HCT116 (cell line): Measurements from ENCODE around the gene LRRC3. TPM values are rescaled to one million over a fixed set of nuclear protein-coding genes. Genes with fewer than 3 reads are reported as not detected.

Experiments used
- ATAC-seq: fragments of 200-7000 bp; cut with Tn5 transposase; 2 replicates; pipeline ENCODE4 v1.9.1; 2020; ENCODE audit warnings: mild to moderate bottlenecking, moderate library complexity
- BruUV-seq: library from RNA; stranded (reverse); fragments of 400-500 nt; replicated peaks from 2 replicates; lab custom pipeline; 2021; lab: Mats Ljungman, UMichigan
- CTCF ChIA-PET: fragments of 300-600 bp; sonication (Branson Sonifier 250); formaldehyde crosslinking; loops from one replicate; lab custom pipeline; 2021; ENCODE audit warnings: antibody characterized with exemption; lab: Charles Lee
- POLR2A ChIA-PET: fragments of 300-600, 350-600 bp; sonication (Branson Sonifier 250); formaldehyde crosslinking; loops from one replicate; lab custom pipeline; 2021; ENCODE audit warnings: antibody characterized with exemption; lab: Charles Lee
- RAD21 ChIA-PET, 2 experiments: fragments of 300-600 bp; sonication (Branson Sonifier 250); formaldehyde crosslinking; loops; one replicate each; lab custom pipeline; 2023; ENCODE audit warnings: low total read pairs in 2 of 2; ENCODE audit not compliant: uncharacterized antibody in 2 of 2, unreplicated experiment in 2 of 2, low non-redundant PET in 1 of 2; lab: Charles Lee
- DNase-seq: peaks from one replicate; pipeline ENCODE4 v3.0.0-alpha.2; 2010; ENCODE audit warnings: low read depth, low spot score
- H2AFZ ChIP-seq: fragments of 200-600 bp; shearing (Covaris generic), sonication (generic); 2 replicates; pipeline ENCODE4 v1.6.1; 2017; ENCODE audit warnings: low read depth, mixed run types, mixed read lengths, antibody characterized with exemption, low read length; ENCODE audit not compliant: poor library complexity, severe bottlenecking
- H3K27ac ChIP-seq: 2 replicates; pipeline ENCODE4 v1.5.1; 2012; ENCODE audit warnings: low read depth, low read length
- H3K27me3 ChIP-seq: fragments of 200-600 bp; sonication (generic); 2 replicates; pipeline ENCODE4 v1.6.1; 2016; ENCODE audit warnings: mixed run types, low read length, mixed read lengths; ENCODE audit not compliant: insufficient read depth
- H3K36me3 ChIP-seq, 2 experiments: fragments of 200-500 bp in 1 of 2; fragments of 200-600 bp in 1 of 2; sonication (Bioruptor generic) in 1 of 2; sonication (generic) in 1 of 2; 2 replicates each; pipeline versions ENCODE4 v1.5.1 to v1.6.1; 2014 to 2016; ENCODE audit warnings: low read length in 2 of 2, inconsistent platforms in 1 of 2, mixed read lengths in 1 of 2, mixed run types in 1 of 2; ENCODE audit not compliant: insufficient read depth in 2 of 2, control insufficient read depth in 1 of 2
- H3K4me1 ChIP-seq, 2 experiments: fragments of 200-600 bp in 1 of 2; sonication (generic) in 1 of 2; 2 replicates each; pipeline versions ENCODE4 v1.5.1 to v1.6.1; 2012 to 2017; ENCODE audit warnings: low read length in 2 of 2, inconsistent platforms in 1 of 2, mild to moderate bottlenecking in 1 of 2, mixed read lengths in 1 of 2, mixed run types in 1 of 2, moderate library complexity in 1 of 2; ENCODE audit not compliant: insufficient read depth in 2 of 2, control insufficient read depth in 1 of 2
- H3K4me2 ChIP-seq: fragments of 200-600 bp; sonication (generic); 2 replicates; pipeline ENCODE4 v1.6.1; 2017; ENCODE audit warnings: mixed run types, low read length, mixed read lengths
- H3K4me3 ChIP-seq, 2 experiments: fragments of 200-600 bp in 1 of 2; sonication (generic) in 1 of 2; replicated peaks in 1 of 2; 2 replicates each; pipeline ENCODE4 v1.5.1; 2011 to 2016; ENCODE audit warnings: low read length in 2 of 2, control low read depth in 1 of 2, low read depth in 1 of 2, mild to moderate bottlenecking in 1 of 2, mixed read lengths in 1 of 2, mixed run types in 1 of 2
- H3K79me2 ChIP-seq: fragments of 200-600 bp; sonication (generic); 2 replicates; pipeline ENCODE4 v1.6.1; 2017; ENCODE audit warnings: mild to moderate bottlenecking, mixed run types, low read length, moderate library complexity, mixed read lengths; ENCODE audit not compliant: insufficient read depth
- H3K9ac ChIP-seq: fragments of 200-600 bp; sonication (generic); 2 replicates; pipeline ENCODE4 v1.6.1; 2016; ENCODE audit warnings: low read length, mixed read lengths
- H3K9me2 ChIP-seq: fragments of 200-600 bp; sonication (generic), shearing (Covaris generic); 2 replicates; pipeline ENCODE4 v1.6.1; 2017; ENCODE audit warnings: mixed run types, mild to moderate bottlenecking, moderate library complexity; ENCODE audit not compliant: insufficient read depth
- H3K9me3 ChIP-seq, 2 experiments: fragments of 200-500 bp in 1 of 2; fragments of 200-600 bp in 1 of 2; sonication (Bioruptor generic) in 1 of 2; sonication (generic) in 1 of 2; 2 replicates each; pipeline ENCODE4 v1.6.1; 2014 to 2017; ENCODE audit warnings: low read length in 2 of 2, mixed read lengths in 2 of 2, inconsistent platforms in 1 of 2, low read depth in 1 of 2, mild to moderate bottlenecking in 1 of 2, mixed run types in 1 of 2, moderate library complexity in 1 of 2; ENCODE audit not compliant: control insufficient read depth in 1 of 2, insufficient read depth in 1 of 2
- H4K20me1 ChIP-seq: fragments of 200-600 bp; sonication (generic), shearing (Covaris generic); 2 replicates; pipeline ENCODE4 v1.6.1; 2017; ENCODE audit warnings: mixed run types, mild to moderate bottlenecking, moderate library complexity; ENCODE audit not compliant: insufficient read depth
- ATF3 ChIP-seq: IDR thresholded peaks from 2 replicates; pipeline ENCODE4 v1.6.1; 2012
- EGR1 ChIP-seq: IDR thresholded peaks from 2 replicates; pipeline ENCODE4 v1.6.1; 2012; ENCODE audit warnings: low read depth
- ELF1 ChIP-seq: IDR thresholded peaks from 2 replicates; pipeline ENCODE4 v1.6.1; 2012; ENCODE audit warnings: low read depth, borderline replicate concordance
- EZH2phosphoT487 ChIP-seq: fragments of 200-600 bp; IDR thresholded peaks from 2 replicates; pipeline ENCODE4 v1.6.1; 2018; ENCODE audit warnings: antibody characterized with exemption, borderline replicate concordance
- FOSL1 ChIP-seq: IDR thresholded peaks from 2 replicates; pipeline ENCODE4 v1.6.1; 2012; ENCODE audit warnings: low read depth
- POLR2AphosphoS5 ChIP-seq: IDR thresholded peaks from 2 replicates; pipeline ENCODE4 v1.6.1; 2011; ENCODE audit warnings: mild to moderate bottlenecking, low read depth, low read length, moderate library complexity
- REST ChIP-seq: IDR thresholded peaks from 2 replicates; pipeline ENCODE4 v1.6.1; 2012; ENCODE audit warnings: low read depth
- SRF ChIP-seq: IDR thresholded peaks from 2 replicates; pipeline ENCODE4 v1.6.1; 2012; ENCODE audit warnings: low read depth
- TCF7L2 ChIP-seq: IDR thresholded peaks from 2 replicates; pipeline ENCODE4 v1.7.0; 2011; ENCODE audit warnings: borderline replicate concordance, inconsistent platforms; ENCODE audit not compliant: insufficient read depth, insufficient read length; ENCODE audit errors: extremely low read depth
- ZFX ChIP-seq: fragments of 450-650 bp; IDR thresholded peaks from 2 replicates; pipeline ENCODE4 v1.6.1; 2017
- intact Hi-C: fragments of 100-400 bp; cut with micrococcal nuclease; formaldehyde crosslinking; loops from 2 replicates; pipeline ENCODE4 v1.10.0; 2022
- total RNA-seq: library from RNA; stranded (reverse); gene quantifications from one replicate; pipeline ENCODE4 v1.2.1, GENCODE V29; 2021; ENCODE audit not compliant: unreplicated experiment

The LRRC3 gene
- total RNA-seq, 1 experiment from 2014 or later = 7.5 TPM

- intact Hi-C loops = no loop called here
- Histone ChIP-seq H3K36me3 (no peaks in the 10 kb centered on the region), H4K20me1 (no peaks in the 10 kb centered on the region), H3K9me2 (no peaks in the 10 kb centered on the region), H3K9ac (no peak overlapping the region), H3K4me3 (no peak overlapping the region), H2AFZ (no peak overlapping the region), H3K27ac (no peak overlapping the region), H3K27me3 (no peaks in the 10 kb centered on the region), H3K4me2 (no peak overlapping the region), H3K9me3 (no peaks in the 10 kb centered on the region), H3K4me1 (peaks cover 0 to 5% of the 10 kb centered on the region in 2 experiments; a peak in 1 of 4 replicates), H3K79me2 (no peaks in the 10 kb centered on the region)
- TF ChIP-seq FOSL1 (no peak), EZH2phosphoT487 (no peak), ZFX (no peak), ELF1 (no peak), ATF3 (no peak), EGR1 (no peak), POLR2AphosphoS5 (no peak)
- CTCF ChIA-PET = no interaction called here
- no TSS peak for BruUV-seq
- DNase-seq = no peak
- POLR2A ChIA-PET = no interaction called here
- no peak for ATAC-seq
- RAD21 ChIA-PET = interaction anchor here in 1 of 2 experiments (0.6 kb wide), 1 partner anchor 184 kb away, joined by 3 read pairs; no protein-coding TSS in a partner anchor
Observed at GRCh38 chr21:44483288-44484237, 28.3 kb downstream of the LRRC3 start.

- no peak overlapping the region for H3K4me2 ChIP-seq
- H4K20me1 ChIP-seq = no peaks in the 10 kb centered on the region
- ChIA-PET CTCF (no interaction called here), POLR2A (no interaction called here), RAD21 (no interaction called here)
- intact Hi-C loops = no loop called here
- H3K27ac ChIP-seq = no peak overlapping the region
- H3K4me1 ChIP-seq = peaks cover 0 to 5% of the 10 kb centered on the region in 2 experiments; a peak in 1 of 4 replicates
- BruUV-seq = no TSS peak
- H3K9ac ChIP-seq = no peak overlapping the region
- no peaks in the 10 kb centered on the region for H3K9me2 ChIP-seq
- no peak overlapping the region for H2AFZ ChIP-seq
- ATAC-seq (peak; percentile 39), DNase-seq (no peak)
- no peaks in the 10 kb centered on the region for H3K79me2 ChIP-seq
- TF ChIP-seq EZH2phosphoT487 (no peak), SRF (no peak), REST (no peak), ATF3 (no peak), TCF7L2 (no peak)
- no peaks in the 10 kb centered on the region for H3K9me3 ChIP-seq
- no peak overlapping the region for H3K4me3 ChIP-seq
- H3K36me3 ChIP-seq = no peaks in the 10 kb centered on the region
- H3K27me3 ChIP-seq = no peaks in the 10 kb centered on the region
Observed at GRCh38 chr21:44484498-44485253, 29.4 kb downstream of the LRRC3 start.
